Epidermal melanocyte (primary cell): ENCODE results near the gene INHBE.

Experiments
- DNase-seq: peaks from one replicate; pipeline ENCODE4 v3.0.0; 2011; ENCODE audit warnings: low spot score; ENCODE audit not compliant: insufficient read length

Gene INHBE

GRCh38 chr12:57460841-57461275, 5.8 kb downstream of the INHBE start:
- DNase-seq, result no peak

- DNase-seq, result no peak
These were observed 6.3 kb downstream of the INHBE start for GRCh38 chr12:57461276-57461916.

GRCh38 chr12:57461917-57462250, 6.8 kb downstream of the INHBE start:
- no peak for DNase-seq

- peak; percentile 94 for DNase-seq
These were observed 7.3 kb downstream of the INHBE start for GRCh38 chr12:57462251-57462911.

- DNase-seq, result no peak
These were observed 7.8 kb downstream of the INHBE start for GRCh38 chr12:57462912-57463253.

GRCh38 chr12:57464569-57464968, 9.5 kb downstream of the INHBE start:
- DNase-seq, result no peak

- no peak for DNase-seq
These were observed 10.1 kb downstream of the INHBE start for GRCh38 chr12:57465030-57465746.

GRCh38 chr12:57465747-57466505, 10.8 kb downstream of the INHBE start:
- DNase-seq, result no peak

GRCh38 chr12:57467212-57467874, 12.2 kb downstream of the INHBE start:
- no peak for DNase-seq

- DNase-seq, result no peak
These were observed 12.8 kb downstream of the INHBE start for GRCh38 chr12:57467915-57468314.

- DNase-seq, result no peak
These were observed 14.4 kb downstream of the INHBE start for GRCh38 chr12:57469296-57470164.

- DNase-seq, result no peak
These were observed 15.3 kb downstream of the INHBE start for GRCh38 chr12:57470286-57470969.

- no peak for DNase-seq
These were observed 16.0 kb downstream of the INHBE start for GRCh38 chr12:57470970-57471656.

GRCh38 chr12:57471661-57472060, 16.6 kb downstream of the INHBE start:
- DNase-seq, result no peak

GRCh38 chr12:57472391-57472790, 17.3 kb downstream of the INHBE start:
- no peak for DNase-seq

- no peak for DNase-seq
These were observed 18.3 kb downstream of the INHBE start for GRCh38 chr12:57473392-57473791.

- no peak for DNase-seq
These were observed 18.8 kb downstream of the INHBE start for GRCh38 chr12:57473886-57474285.

GRCh38 chr12:57474430-57474829, 19.3 kb downstream of the INHBE start:
- no peak for DNase-seq

- no peak for DNase-seq
These were observed 19.8 kb downstream of the INHBE start for GRCh38 chr12:57474862-57475261.
